ENCODE measurements around the gene TOR4A.

GRCh38 chr9:137279741-137280473, 2.4 kb downstream of the TOR4A start:
- TF ChIP-seq CTCF (conservative IDR thresholded peaks at IDR 0.05; ENCODE audit: low read depth, low read length) (no peak), EZH2 (IDR thresholded peaks at IDR 0.05; ENCODE audit: low read length, unreplicated experiment) (no peak), EZH2phosphoT487 (IDR thresholded peaks at IDR 0.05; ENCODE audit: borderline replicate concordance, low read length) (no peak)
